GM18526 (cell line): ENCODE results near the gene PCSK2.

Experiments
- POLR2A ChIP-seq: IDR thresholded peaks from 3 replicates; pipeline ENCODE4 v1.6.1; 2011; ENCODE audit not compliant: insufficient read length; ENCODE audit errors: extremely low read depth

Gene PCSK2

DNA sequence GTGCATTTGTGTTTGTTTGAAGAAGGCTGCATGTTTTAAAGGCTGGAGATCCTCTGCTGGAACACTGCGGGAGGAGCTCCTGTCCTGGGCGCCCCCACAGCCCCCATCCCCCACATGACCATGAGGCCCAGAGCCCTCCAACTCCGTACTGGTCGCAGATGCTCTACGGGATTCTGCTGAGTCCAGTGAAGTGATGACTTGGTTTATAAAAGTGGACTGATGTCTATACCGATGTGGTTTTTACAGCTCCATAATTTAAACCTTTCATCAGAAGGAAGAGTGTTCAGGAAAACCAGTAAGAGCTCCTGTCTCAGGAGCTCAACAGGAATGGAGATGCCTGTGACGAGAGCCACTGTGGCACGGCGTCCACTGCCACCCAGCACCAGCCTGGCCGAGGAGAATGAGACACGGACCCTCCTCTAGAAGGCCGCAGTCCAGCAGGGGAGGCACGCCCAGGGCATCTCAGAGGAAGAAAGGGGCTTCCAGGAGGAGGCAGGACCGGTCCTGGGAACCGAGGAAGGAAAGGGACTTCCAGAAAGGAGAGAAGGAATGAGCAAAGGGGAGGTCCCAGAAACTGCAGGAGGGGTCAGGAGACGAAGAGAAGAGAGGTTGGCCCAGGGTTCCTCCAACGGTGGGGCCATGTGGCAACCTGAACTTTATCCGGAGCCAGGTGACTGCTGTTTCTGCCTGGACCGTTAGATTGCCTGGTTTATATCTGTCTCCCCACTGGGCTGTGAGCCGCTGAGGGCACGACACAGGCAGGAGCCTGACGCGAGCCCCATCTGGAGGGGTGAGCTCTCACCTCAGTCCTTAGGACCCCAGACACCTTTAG is 277.4 kb downstream of the PCSK2 start:
- no peak for TF ChIP-seq POLR2A

- TF ChIP-seq POLR2A: no peak
Measured at GRCh38 chr20:17504898-17505635, 278.2 kb downstream of the PCSK2 start.

DNA sequence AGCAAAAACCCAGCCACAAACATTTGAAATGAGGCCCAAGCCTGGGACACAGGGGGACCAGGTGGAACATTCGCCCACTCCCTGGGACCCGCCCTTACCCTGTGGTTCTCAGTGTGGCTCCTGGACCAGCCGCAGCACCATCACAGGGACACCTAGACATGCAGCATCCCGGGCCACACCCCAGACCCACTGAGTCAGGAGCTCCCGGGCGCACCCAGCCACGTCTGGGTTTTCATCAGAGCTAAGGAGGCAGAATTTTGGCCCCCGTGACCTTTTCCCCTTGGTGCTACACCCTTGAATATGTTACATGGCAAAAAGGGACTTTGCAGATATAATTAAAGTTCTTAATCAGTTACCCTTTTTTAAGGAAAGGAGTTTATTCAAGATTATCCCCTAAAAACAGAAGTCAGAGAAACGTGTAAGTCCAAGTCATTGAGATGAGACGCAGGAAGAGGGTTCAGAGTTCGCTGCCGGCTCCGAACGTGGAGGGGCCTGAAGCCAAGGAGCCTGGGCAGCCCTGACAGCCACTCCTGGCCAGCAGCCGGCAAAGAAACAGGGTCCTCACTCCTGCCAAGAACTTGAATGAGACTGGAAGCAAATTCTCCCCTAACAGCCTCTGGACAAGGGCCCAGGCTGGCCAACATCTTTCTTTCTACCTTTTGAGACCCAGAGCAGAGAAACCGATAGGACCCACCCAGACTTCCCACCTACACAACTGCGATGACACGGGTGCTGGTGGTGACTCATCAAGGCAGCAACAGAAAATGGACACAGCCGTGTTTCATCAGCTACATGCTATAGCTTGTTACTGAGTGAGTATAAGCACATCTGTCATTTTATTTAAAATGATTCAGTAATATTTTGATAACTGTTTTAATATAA is 279.0 kb downstream of the PCSK2 start:
- no peak for TF ChIP-seq POLR2A

DNA sequence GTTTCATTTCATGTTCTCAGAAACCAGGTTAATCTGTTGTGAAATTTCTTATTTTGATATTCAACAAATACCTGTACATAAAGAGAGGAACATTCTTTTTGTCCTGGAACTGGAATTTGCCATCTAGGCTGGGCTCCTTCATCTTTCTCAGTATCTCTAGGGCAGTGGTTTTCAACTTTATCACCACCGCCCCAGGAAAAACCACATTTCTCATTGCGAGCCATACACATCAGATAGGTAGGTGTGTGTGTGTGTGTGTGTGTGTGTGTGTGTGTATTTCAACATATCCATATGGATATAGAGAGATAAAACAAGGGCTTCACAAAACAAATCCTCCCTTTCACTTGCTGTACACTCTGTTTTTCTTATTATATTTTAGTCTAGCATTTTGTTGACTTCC is 280.2 kb downstream of the PCSK2 start:
- no peak for TF ChIP-seq POLR2A

GRCh38 chr20:17507531-17507930 is 280.7 kb downstream of the PCSK2 start:
- no peak for TF ChIP-seq POLR2A

GRCh38 chr20:17508756-17509155 is 281.9 kb downstream of the PCSK2 start:
- no peak for TF ChIP-seq POLR2A

DNA sequence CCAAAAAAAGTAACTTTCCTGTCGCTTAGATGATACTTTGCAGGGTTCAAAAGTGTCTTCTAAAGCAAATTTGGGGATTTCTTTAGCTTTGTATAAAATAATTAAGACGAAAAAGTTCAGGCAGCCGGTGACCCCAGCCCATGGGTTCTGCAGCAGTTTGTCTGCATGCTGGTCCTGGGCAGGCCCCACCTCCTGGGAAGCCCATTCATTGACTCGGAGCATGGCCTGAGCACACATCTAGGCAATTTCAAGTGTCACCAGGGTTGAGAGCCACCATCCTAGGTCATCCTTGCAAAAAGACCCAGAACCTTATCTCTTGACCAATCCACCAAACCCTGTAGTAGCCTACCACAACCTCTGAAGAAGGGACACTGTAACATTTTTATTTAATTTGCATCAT is 283.7 kb downstream of the PCSK2 start:
- TF ChIP-seq POLR2A: no peak

GRCh38 chr20:17511401-17511800 is 284.6 kb downstream of the PCSK2 start:
- no peak for TF ChIP-seq POLR2A

GRCh38 chr20:17513939-17514338 is 287.1 kb downstream of the PCSK2 start:
- no peak for TF ChIP-seq POLR2A

GRCh38 chr20:17515053-17515452 is 288.2 kb downstream of the PCSK2 start:
- TF ChIP-seq POLR2A: no peak

DNA sequence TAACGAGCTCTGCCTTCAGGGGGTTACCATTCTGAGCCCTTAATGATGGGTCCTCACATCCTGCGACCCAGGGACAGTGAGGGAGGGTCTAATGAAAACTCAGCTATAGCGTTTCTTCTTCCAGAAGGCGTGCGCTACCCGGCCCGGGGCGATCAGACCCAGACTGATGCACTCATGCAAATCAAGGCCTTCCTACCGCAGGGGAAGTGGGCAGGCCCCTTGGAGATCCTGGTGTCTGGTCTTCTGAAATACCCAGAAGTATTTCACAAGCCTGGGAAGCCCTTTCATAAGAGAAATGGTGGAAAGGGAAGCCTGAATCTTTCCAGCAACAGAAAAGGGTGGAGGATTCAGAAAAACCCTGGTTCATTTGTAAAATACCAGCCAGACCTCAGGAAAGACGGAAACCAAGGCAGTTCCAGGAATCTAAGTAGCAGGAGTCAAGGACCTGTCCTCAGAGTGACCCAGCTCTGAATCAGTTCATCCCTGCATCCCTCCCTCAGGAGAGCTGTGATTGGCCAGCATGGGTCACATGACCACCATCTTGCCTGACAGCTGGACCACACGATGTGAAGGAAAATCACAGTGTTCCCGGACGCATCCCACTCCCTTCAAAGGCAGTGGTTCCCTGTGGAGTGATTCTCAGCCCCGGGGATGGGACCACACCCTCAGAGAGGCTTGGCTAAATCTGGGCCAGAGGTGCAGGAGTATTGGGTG is 291.7 kb downstream of the PCSK2 start:
- TF ChIP-seq POLR2A: no peak

DNA sequence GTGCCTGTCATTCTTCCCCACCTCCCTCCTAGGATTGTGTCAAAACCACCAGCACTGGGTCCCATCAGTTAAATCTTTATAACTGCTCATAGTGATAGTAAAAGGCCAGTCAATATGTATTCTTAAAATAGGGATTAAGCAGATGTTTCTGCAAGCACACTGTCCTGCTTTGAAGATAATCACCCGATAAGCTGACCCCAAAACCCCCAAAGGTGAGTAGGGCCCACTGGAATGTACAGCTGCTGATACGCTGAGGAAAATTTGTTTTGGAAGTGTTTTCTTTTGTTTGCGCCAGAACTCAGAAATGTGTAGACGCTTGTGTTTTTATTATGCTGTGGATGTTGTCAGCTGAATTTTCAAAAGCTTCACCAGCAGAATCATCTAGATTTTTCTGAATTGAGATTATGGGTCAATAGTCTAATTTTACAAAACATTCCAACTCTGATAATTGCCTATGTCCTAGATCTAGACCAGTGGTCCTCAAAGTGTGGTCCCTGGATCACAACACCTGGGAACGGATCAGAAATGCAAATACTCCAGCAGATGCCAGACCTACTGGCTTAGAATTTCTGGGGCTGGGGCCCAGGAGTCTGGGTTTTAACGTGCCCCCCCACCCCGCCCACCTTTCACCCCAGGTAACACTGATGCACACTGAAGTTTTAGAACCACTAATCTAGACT is 292.9 kb downstream of the PCSK2 start:
- TF ChIP-seq POLR2A: no peak

GRCh38 chr20:17520583-17520982 is 293.7 kb downstream of the PCSK2 start:
- no peak for TF ChIP-seq POLR2A

DNA sequence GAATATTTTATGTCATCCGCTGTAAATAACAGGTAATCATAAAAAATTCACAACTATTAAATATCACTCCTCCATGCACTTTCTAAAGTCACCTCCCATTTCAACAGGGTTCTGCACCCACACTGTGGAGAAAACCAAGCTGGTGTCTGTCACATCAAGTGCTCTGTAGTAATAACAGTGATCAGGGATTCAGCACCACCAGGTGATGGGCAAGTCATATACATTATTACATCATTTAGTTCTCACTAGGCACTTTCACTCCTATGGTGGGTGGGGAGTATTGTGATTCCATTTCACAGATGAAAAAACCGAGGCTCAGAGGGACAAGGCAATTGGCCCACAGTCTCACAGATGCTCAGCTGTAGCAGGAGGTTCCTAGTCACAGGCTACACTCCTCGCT is 295.7 kb downstream of the PCSK2 start:
- TF ChIP-seq POLR2A: no peak
